ENCODE results near the gene SLC13A5. TPM values are rescaled to one million over a fixed set of nuclear protein-coding genes. Genes with fewer than 3 reads are reported as not detected.
"Not testable (repeated sequence)": the region's sequence is repeated elsewhere in the genome, so short reads cannot be mapped to it uniquely, and the experiment has no call there.

SLC13A5 gene
- total RNA-seq, 1 donor from 2014 or later, result 0.41 TPM

DNA sequence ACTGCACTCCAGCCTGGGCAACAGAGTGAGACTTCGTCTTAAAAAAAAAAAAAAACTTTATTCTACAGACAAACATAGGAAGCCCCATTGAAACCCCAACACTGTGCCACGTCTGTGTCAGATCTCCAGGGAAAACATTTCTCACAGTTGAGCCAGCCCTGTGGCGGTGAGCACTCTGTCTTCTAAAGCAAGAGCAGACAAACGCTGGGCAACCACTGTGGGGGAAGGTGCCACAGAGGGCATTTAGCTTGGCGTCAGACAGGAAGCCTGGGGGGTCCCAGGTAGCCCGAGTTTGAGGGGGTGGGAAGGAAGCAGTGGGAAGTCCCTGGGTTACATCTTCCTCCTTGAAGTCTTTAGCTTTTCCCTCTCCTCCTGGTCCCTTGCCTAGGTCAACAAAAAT lies 45.7 kb downstream of the SLC13A5 start:
- FAIRE-seq (no peak), DNase-seq (ENCODE audit: low spot score in 2 of 2) (no peak)

DNA sequence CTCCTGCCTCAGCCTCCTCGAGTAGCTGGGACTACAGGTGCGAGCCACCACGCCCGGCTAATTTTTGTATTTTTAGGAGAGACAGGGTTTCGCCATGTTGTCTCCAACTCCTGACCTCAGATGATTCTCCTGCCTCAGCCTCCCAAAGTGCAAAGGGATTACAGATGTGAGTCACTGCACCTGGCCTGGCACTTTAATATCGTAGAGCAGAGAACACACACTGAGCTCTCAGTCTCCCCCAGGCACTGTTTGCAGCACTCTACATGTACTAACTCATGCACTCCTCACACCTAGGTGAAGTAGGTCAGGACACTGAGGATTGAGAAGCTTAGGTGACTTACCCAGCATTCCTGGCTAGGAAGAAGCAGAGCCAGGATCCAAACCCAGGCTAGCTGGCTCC lies 46.6 kb downstream of the SLC13A5 start:
- DNase-seq (ENCODE audit: low spot score in 2 of 2) (no peak), FAIRE-seq (no peak)

DNA sequence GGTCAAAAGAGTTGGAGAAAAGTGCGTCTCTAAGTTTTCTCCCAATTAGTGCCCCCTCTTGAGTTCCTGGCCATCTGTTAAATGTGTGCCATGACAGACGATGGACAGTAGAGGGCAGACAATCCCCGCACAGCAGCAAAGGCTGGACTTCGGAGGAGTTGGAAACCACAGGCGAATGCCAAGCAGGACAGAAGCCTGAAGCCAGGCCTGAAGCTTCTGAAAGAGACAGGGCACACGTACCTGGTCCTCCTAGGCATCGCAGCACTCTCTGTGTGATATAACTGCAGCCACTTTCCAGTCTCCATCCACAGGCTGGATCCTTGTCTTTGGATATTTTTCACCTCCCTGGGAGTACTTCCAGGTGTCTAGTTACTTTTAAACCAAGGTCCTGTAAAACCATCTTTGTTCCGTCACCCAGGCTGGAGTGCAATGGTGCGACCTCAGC lies 47.1 kb downstream of the SLC13A5 start:
- no peak for FAIRE-seq
- peak; percentile 61 to 79 for DNase-seq (ENCODE audit: low spot score in 2 of 2)

DNA sequence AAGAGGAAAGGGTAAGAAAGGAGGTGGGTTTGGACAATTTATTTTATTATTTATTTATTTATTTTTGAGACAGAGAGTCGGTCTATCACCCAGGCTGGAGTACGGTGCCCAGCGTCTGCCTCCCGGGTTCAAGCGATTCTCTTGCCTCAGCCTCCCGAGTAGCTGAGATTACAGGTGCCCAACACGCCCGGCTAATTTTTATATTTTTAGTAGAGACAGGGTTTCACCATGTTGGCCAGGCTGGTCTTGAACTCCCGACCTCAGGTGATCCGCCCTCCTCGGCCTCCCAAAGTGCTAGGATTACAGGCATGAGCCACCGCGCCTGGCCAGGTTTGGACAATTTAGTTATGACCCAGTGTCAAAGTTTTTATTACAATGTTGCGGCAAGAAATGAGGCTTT lies 50.0 kb downstream of the SLC13A5 start:
- FAIRE-seq; DNase-seq (ENCODE audit: low spot score in 2 of 2): not testable (repeated sequence)

DNA sequence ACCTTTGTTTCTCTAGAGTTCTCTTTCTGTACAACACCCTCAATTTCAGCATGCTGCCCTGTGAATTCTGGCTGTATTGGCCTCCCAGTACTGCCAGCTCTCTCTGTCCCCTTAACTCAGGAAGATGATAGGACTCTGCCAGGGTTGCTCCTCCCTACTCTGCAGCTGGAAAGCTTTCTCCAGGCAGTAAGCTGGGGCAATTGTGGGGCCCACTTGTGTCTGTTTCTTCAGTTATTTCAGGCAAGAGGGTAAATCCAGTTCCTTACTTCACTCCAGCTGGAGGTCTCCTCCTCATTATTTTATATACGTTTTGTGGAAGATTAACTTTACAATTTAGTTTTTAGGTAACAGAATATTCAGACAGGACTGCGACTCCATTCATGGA lies 51.7 kb downstream of the SLC13A5 start:
- no peak for DNase-seq (ENCODE audit: low spot score in 2 of 2)
- FAIRE-seq, result no peak

DNA sequence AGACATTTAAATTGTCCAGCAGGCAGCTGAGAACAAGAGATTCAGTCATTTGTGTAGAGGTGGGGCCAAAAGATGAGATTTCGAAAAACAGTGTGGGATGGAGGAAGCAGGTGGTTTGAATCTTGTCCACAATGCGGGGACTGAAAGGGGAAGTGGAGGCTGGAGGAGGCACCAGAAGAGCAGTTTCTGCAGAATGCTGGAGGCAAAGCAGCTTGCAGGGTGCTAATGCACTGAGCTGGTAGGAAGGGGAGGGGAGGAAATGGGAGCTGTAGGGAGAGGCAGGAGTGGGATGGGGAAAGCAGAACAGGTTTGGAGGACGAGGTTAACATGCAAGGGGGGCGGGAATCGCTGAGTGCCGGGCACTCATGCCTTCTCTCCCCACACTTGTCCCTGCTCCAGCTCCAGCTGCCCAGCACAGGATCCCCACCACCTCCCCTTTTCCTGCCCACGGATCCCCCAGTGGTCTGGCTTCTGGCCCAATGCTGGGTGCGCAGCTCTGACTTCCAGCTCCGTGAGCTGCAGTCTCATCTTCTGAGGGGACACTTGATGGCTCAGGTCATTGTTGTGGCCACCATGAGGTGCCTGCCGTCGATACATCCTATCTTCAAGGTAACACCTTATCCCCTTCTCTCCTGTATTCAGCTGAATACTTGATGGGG lies 52.2 kb downstream of the SLC13A5 start:
- FAIRE-seq, result no peak
- DNase-seq (ENCODE audit: low spot score in 2 of 2), result no peak

DNA sequence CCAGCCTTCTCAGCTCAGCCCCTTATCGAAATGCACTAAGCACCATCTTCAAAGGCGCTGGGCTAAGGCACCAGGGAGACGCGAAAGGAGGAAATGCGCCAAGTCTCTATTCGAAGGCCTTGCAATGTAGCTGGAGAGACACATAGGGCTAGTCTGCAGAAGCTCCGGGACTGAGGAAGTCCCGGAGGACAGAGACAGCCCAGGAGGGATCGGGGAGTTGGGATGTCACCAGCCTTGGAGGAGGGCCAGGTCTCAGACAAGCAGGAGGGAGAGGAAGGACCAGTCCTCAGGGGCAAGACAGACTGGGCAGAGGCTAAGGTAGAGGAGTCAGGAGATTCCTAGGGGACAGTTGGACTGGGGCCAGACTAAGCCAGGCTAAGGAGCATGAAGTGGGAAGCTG lies 53.1 kb downstream of the SLC13A5 start:
- DNase-seq (ENCODE audit: low spot score in 2 of 2), result no peak
- FAIRE-seq, result no peak

DNA sequence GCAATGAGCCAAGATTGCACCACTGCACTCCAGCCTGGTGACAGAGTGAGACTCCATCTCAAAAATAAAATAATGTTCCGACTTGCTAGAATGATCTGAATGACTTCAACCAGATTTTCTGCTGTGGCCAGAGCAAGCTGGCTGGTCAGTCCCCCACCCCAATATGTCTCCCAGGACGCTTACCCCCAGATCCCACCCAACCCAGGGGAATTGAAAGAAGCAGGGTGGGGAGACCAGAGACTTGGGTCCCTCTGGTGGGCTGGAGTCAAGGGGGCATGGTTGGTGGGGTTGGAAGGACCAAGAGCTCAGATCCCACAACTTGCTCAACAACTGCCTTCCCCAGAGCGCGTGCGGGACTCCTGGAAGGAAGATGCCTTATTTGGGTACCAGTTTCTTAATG lies 54.8 kb downstream of the SLC13A5 start:
- not testable (repeated sequence) for DNase-seq (ENCODE audit: low spot score in 2 of 2); FAIRE-seq

DNA sequence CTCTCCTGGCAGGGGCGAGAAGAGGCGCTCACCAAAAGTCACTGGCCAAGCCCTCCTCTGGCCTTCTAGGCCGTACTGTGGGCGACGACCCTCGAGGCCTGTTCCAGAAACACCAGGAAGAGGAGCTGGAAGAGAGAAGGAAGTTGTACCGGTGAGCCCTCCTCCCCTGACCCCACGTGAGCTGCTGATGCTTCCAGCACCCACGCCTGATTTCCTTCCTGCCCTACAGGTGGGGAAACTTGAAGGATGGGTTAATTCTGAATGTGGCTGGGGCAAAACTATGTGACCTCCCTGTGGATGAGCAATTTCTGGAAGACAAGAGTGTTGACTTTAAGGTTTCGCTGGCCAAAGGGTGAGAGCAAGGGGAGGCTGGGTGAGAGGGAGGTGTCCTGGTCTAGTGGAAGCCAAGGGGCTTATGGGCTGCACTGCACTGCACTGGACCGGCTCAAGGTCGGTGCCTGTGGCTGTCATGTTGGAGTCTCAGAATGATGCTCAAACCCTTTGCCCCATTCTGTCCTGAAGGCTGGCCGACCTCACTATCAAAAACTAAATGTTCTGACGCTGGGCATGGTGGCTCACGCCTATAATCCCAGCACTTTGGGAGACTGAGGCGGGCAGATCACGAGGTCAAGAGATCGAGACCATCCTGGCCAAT lies 55.4 kb downstream of the SLC13A5 start:
- FAIRE-seq, result no peak
- DNase-seq (ENCODE audit: low spot score in 2 of 2), result no peak

DNA sequence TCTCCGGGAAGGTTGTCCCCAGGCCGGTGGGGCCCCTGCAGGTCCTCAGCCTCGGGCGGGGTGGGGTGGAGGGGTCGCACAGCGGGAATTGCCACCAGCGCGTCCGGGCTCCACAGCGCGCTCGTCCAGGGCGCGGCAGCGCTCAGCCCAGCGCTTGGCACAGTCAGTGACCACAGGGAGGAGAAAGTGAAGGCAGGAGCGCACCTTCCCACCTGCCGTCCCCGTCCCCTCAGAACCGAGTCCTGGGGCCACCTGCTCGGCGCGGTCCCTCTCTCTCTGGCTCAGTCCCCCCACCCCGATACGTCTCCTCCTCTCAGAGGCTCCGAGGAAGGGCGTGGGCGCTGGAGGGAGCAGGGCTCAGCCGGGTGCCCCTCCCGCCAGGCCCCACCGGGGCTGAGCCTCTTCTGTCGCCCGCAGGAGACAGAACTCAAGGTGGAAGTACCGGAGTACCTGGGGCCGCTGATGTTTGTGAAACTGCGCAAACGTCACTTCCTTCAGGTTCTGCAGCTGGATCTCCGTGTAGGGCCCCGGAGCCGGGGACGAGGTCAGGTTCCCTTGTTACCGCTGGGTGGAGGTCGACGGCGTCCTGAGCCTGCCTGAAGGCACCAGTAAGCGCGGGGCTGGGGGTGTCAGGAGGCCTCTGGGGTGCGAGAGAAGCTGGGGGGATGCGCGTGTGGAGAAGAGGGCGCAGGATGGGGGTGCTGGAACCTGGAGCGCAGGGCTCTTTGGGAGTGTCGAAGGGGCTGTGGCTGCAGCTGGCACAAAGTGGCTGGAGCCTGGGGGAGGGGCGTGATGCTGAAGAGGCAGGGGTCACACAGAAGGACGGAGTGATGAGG lies 56.2 kb downstream of the SLC13A5 start:
- not testable (repeated sequence) for DNase-seq (ENCODE audit: low spot score in 2 of 2); FAIRE-seq

DNA sequence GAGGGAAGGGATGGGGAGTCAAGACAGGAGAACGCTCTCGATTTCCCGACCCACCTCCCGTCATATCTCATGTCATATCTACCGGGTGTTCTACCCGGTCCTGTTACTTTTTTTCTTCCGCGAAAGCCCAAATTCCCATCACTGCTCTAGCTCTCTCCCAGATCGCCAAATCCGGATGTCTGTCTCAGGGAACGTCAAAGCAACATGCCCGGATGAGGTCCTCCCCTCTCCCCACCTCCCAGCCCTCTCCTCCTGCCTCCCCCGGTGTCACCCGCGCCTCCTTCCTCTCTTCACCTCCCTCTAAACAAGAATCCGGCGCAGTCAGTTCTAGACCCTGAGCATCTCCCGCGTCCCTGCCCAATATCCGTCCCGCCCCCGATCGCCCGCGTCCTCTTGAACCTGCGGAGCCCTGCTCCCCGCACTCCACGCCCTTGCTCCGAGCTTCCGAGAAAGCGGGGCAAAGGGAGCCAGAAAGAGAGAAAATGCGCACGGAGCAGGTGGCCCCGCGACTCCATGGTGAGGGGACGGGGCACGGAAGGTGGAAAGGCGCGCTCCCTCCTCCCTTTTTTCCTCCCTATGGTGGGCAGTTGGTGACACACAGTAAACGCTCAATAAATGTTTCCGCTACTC lies 57.3 kb downstream of the SLC13A5 start:
- DNase-seq (ENCODE audit: low spot score in 2 of 2); FAIRE-seq: not testable (repeated sequence)

DNA sequence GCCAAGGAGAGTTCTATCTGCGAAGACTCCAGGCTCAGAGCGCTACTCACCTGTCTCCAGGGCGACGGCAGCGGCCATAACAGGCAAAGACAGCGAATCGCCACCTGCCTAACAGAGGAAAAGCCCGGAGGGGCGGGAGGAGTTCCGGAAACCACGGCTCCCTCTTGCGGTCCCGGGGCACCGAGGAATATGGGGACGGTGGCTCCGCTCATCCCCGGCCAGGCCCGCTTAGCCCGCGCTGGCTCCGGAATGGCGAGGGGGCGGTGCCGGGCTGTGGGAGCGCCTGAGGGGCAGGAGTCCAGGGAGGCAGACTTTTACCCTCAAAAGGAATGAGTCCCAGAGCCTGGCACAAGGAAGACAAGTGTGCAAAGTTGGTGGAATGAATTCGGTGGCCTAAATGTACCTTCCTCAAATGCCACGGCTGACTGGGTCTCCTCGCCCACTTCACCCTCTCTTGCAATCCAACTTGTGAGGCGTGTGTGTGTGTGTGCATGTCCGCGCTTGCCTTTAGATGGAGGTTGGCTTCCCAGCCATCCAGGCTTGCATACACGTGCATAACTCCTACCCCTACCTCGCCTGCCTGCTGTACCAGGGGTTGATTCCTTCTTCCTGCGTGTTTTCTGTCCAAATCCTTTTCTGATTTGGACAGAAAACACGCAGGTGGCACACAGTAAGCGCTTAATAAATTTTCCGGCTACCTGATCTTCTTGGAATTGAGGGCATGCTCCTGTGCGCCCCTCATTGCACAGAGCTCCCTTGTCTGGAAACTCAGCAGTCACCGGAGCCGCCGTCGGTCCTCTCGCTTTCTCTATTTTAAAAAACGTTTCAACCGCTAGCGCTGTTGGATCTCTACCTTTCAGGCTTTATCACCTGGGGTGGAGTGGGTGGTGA lies 58.1 kb downstream of the SLC13A5 start:
- DNase-seq (ENCODE audit: low spot score in 2 of 2) (peak in 1 of 2 donors; percentile 43), FAIRE-seq (no peak)

DNA sequence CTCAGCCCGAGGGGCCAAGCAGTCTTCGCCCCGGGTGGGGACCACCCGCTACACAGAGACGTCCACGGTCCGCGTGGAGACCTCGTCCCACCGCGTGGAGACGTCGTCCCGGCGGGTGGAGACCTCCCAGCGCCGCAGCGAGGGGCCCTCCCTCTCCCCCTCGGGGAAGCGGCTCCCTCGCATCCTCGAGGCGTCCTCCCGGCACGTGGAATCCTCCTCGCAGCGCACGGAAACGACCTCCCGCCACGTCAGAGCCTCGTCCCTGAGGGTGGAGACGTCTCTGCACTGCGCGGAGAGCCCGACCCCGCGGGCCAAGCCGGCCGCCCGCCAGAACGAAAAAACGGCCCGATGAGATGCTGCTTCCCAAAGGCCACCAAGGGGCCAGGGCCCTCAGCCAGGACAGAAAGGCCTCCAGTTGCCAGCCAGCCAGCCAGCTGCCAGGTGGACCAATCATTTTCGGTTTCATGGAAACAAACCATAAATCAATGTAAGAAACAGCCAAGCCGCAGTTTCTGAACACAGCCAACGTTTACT lies 61.2 kb downstream of the SLC13A5 start:
- FAIRE-seq (no peak), DNase-seq (ENCODE audit: low spot score in 2 of 2) (peak in 1 of 2 donors; percentile 44)

DNA sequence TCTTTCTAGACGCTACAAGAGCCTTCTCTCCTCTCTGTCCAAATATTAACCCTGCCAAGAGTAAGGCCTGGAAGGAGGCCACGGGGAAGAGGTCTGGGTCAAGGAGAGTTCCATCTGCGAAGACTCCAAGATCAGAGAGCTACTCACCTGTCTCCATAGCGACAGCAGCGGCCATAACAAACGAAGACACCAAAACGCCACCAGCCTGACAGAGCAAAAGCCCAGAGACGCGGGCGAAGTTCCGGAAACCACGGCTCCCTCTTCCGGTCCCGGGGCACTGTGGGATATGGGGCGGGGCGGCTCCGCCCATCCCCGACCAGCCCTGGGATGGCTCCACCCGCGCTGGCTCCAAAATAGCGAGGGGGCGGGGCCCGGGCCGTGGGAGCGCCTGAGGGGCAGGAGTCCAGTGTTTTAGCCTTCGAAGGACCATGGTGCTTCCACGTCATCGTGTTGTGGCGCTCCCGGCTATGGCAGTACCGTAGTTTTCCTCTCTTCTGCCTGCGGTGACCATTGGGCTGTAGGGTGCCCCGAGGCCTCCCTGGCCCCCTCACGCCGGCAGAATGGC lies 61.7 kb downstream of the SLC13A5 start, which contains the start of the genes C17orf100 and MED31:
C17orf100 (plus strand) TSS at position 409 of the 565 bp plus-strand sequence; CDS start at position 561, 152 bp downstream.
MED31 (minus strand) TSS at position 252 of the 565 bp plus-strand sequence; CDS start at position 175, 77 bp downstream.
- DNase-seq (ENCODE audit: low spot score in 2 of 2) (peak; percentile 95 to 97), FAIRE-seq (no peak)

DNA sequence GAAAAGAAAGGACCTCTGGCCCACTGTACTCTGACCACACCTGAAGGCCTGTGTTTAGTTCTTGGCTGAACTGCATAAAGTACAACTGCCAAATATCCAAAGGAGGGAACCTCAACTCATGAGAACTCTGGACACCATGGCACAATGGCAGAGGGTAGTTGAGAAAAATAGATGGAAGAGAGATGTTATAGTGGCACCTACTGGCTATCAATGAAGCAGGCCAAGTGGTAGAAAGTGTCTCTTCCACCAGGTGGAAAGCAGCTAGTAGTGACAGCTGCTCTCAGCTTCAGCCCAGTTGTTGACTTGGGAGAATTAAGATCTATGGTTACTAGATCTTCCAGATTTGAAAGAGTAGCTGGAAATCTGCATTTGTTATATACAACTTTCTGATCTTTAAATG lies 65.0 kb downstream of the SLC13A5 start:
- FAIRE-seq, result no peak

DNA sequence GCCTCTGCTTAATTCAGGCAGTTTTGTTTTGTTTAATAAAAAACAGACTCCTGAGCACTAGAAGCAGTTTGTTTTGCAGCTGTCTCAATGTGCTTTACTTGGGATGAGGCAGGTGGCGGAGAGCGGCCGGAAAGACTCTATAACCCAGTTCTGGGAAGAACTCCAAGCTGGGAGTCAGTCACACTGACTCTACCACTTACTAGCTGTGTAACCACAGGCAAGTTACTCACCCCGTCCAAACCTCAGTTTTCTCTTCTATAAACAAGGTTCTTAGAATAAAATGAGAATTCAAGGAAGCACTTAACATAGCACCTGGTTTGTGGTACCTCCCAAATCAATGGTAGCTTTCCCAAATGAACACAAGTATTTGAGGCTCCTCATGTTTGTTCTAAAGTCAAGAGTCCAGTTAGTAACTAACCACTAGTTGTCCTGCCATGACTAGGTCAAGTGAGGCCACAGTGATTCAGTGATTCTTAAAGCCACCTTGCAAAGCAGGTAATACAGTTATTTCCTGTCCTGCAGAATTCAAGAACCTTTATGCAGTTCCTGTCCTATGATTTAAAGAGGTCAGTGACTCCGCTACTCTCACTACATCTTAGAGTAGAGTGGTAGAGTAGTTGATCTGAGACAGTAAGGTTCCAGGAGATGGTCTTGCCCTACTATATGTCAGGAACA lies 69.6 kb downstream of the SLC13A5 start:
- FAIRE-seq (no peak), DNase-seq (ENCODE audit: low spot score in 2 of 2) (no peak)

More for the DNA sequence above, 65.0 kb downstream of the SLC13A5 start:
- no peak for DNase-seq (ENCODE audit: low spot score in 2 of 2)

DNA sequence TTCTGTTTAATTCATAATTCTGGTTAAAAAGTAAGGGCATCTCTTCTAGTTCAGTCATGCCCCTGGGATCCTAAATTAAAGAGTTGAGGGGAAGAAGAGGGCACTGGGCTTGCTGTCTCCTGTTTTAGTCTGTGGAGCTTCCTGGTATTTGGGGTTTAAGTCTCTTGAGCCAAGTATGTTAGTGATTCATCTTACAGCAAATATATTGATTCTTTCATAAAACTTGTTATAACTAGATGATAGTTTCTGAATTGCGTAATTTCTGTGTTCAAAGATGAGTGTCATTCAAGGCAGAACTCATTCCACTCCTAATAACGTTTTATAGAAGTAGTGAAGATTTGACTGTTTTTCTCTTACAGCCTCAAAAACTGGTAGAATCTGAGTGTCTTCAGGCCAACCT lies 70.6 kb downstream of the SLC13A5 start:
- no peak for FAIRE-seq
- DNase-seq (ENCODE audit: low spot score in 2 of 2), result no peak

DNA sequence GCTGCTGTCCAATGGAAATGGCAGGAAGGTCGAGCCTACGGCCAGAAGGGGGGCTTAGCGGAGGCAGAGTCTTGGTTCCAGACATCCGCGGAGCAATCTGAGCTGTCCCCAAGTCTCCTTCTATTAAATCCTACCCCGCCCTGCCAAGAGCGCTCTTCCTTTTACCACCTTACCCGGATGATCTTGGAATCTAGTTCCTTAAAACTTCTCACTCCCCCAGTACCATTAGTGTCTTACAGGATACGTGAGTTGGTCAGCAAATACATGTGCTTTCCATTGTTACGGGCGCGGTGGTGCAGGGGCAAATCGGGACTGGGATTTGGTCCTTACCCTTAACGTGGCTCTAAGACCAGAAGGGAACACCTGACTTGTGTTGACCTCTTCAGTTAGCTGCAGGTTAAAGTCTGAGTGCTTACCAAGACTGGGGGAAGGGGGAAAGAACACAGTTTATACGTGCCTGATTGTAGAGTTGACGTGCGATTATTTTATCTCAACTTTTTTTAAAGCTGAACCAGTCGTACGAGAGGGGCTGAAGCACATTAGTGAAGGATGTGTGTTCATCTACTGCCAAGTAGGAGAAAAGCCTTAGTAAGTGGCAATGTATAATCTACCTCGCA lies 71.8 kb downstream of the SLC13A5 start:
- DNase-seq (ENCODE audit: low spot score in 2 of 2), result no peak
- no peak for FAIRE-seq

Measured in frontal cortex (tissue), 4 donors.